Putamen (tissue), 1 donor: ENCODE data around the gene CHST11.

ENCODE experiments used
- DNase-seq: peaks from one replicate; pipeline ENCODE4 v3.0.0-alpha.2; 2016; ENCODE audit warnings: low spot score

Gene CHST11

GRCh38 chr12:104460041-104460719 is 3.4 kb downstream of the CHST11 start:
- no peak for DNase-seq

- no peak for DNase-seq
These were observed 4.4 kb downstream of the CHST11 start for GRCh38 chr12:104460973-104461698.

- DNase-seq, result no peak
These were observed 5.6 kb downstream of the CHST11 start for GRCh38 chr12:104462325-104462724.

GRCh38 chr12:104462931-104463339 is 6.2 kb downstream of the CHST11 start:
- DNase-seq, result no peak

- no peak for DNase-seq
These were observed 6.6 kb downstream of the CHST11 start for GRCh38 chr12:104463368-104463767.

GRCh38 chr12:104464899-104465298 is 8.2 kb downstream of the CHST11 start:
- no peak for DNase-seq

GRCh38 chr12:104466709-104467345 is 10.1 kb downstream of the CHST11 start:
- DNase-seq, result no peak

GRCh38 chr12:104467346-104467837 is 10.6 kb downstream of the CHST11 start:
- no peak for DNase-seq

- no peak for DNase-seq
These were observed 11.6 kb downstream of the CHST11 start for GRCh38 chr12:104468371-104468770.

- no peak for DNase-seq
These were observed 12.3 kb downstream of the CHST11 start for GRCh38 chr12:104469066-104469465.

- DNase-seq, result no peak
These were observed 12.8 kb downstream of the CHST11 start for GRCh38 chr12:104469523-104469922.

- no peak for DNase-seq
These were observed 13.8 kb downstream of the CHST11 start for GRCh38 chr12:104470521-104470920.

GRCh38 chr12:104471336-104471735 is 14.6 kb downstream of the CHST11 start:
- DNase-seq, result no peak

- no peak for DNase-seq
These were observed 16.0 kb downstream of the CHST11 start for GRCh38 chr12:104472748-104473147.

- no peak for DNase-seq
These were observed 16.7 kb downstream of the CHST11 start for GRCh38 chr12:104473374-104473983.

GRCh38 chr12:104475271-104475670 is 18.5 kb downstream of the CHST11 start:
- DNase-seq, result no peak

- DNase-seq, result no peak
These were observed 21.0 kb downstream of the CHST11 start for GRCh38 chr12:104477510-104478390.

GRCh38 chr12:104478396-104479122 is 21.8 kb downstream of the CHST11 start:
- no peak for DNase-seq

- no peak for DNase-seq
These were observed 22.4 kb downstream of the CHST11 start for GRCh38 chr12:104479123-104479662.

- no peak for DNase-seq
These were observed 23.3 kb downstream of the CHST11 start for GRCh38 chr12:104480012-104480411.
